ENCODE results near the gene TAB3. TPM values are rescaled to one million over a fixed set of nuclear protein-coding genes. Genes with fewer than 3 reads are reported as not detected.

The TAB3 gene
- total RNA-seq, 1 donor from 2014 or later = 29.7 TPM

Other genes starting within 250 kb of the TAB3 start
- 29.1 TPM for gene GK, start 235.8 kb downstream of the TAB3 start, total RNA-seq
- gene FTHL17, start 182.8 kb upstream of the TAB3 start, total RNA-seq = not detected

All from mucosa of gallbladder (tissue), 1 donor.